DND-41 (cell line): ENCODE results near the gene TARM1.

Experiments
- ATAC-seq: fragments of 200-7000 bp; cut with Tn5 transposase; 3 replicates; pipeline ENCODE4 v1.9.1; 2021; ENCODE audit warnings: low read depth; ENCODE audit not compliant: insufficient read depth
- DNase-seq: peaks from one replicate; pipeline ENCODE4 v3.0.0-alpha.2; 2020
- H2AFZ ChIP-seq: 2 replicates; pipeline ENCODE4 v1.6.0; 2012; ENCODE audit warnings: low read depth, low read length
- H3K27ac ChIP-seq: 2 replicates; pipeline ENCODE4 v1.5.1; 2012; ENCODE audit warnings: low read length, inconsistent platforms
- H3K27me3 ChIP-seq: fragments of 200-600 bp; sonication (generic); 2 replicates; pipeline ENCODE4 v1.6.0; 2012; ENCODE audit warnings: low read length, mild to moderate bottlenecking, inconsistent platforms; ENCODE audit not compliant: insufficient read depth, poor library complexity
- H3K36me3 ChIP-seq: 2 replicates; pipeline ENCODE4 v1.5.1; 2012; ENCODE audit warnings: low read length, inconsistent platforms; ENCODE audit not compliant: insufficient read depth
- H3K4me1 ChIP-seq: 2 replicates; pipeline ENCODE4 v1.5.1; 2012; ENCODE audit warnings: mild to moderate bottlenecking, low read length; ENCODE audit not compliant: insufficient read depth
- H3K4me2 ChIP-seq: 2 replicates; pipeline ENCODE4 v1.6.0; 2012; ENCODE audit warnings: mild to moderate bottlenecking, moderate library complexity, low read length, inconsistent platforms; ENCODE audit not compliant: insufficient read depth
- H3K4me3 ChIP-seq, 2 experiments: fragments of 200-600 bp in 1 of 2; shearing (Covaris generic) in 1 of 2; 2 replicates each; pipeline ENCODE4 v1.5.1; 2012 to 2016; ENCODE audit warnings: inconsistent platforms in 2 of 2, low read length in 2 of 2, mild to moderate bottlenecking in 2 of 2, low read depth in 1 of 2, moderate library complexity in 1 of 2
- H3K79me2 ChIP-seq: 2 replicates; pipeline ENCODE4 v1.6.0; 2012; ENCODE audit warnings: low read length, inconsistent platforms; ENCODE audit not compliant: insufficient read depth
- H3K9ac ChIP-seq: 2 replicates; pipeline ENCODE4 v1.6.0; 2012; ENCODE audit warnings: low read depth, mild to moderate bottlenecking, inconsistent platforms, low read length, moderate library complexity
- H3K9me3 ChIP-seq: 2 replicates; pipeline ENCODE4 v1.5.1; 2012; ENCODE audit warnings: low read length, moderate library complexity, mild to moderate bottlenecking, inconsistent platforms; ENCODE audit not compliant: insufficient read depth, severe bottlenecking
- H4K20me1 ChIP-seq: 2 replicates; pipeline ENCODE4 v1.6.0; 2012; ENCODE audit warnings: low read length; ENCODE audit not compliant: insufficient read depth
- CTCF ChIP-seq: IDR thresholded peaks from 2 replicates; pipeline ENCODE4 v1.5.1; 2012; ENCODE audit warnings: borderline replicate concordance, low read length, moderate library complexity, mild to moderate bottlenecking; ENCODE audit not compliant: poor library complexity, severe bottlenecking; ENCODE audit errors: extremely low read depth
- EZH2 ChIP-seq: IDR thresholded peaks from 3 replicates; pipeline ENCODE4 v1.6.1; 2012; ENCODE audit warnings: borderline replicate concordance, low read depth, mild to moderate bottlenecking, moderate library complexity, low read length, inconsistent platforms; ENCODE audit not compliant: severe bottlenecking

The TARM1 gene

GRCh38 chr19:54077334-54077733, 3.8 kb downstream of the TARM1 start:
- Histone ChIP-seq H3K36me3 (no peaks in the 10 kb centered on the region), H3K27ac (no peak overlapping the region), H3K27me3 (no peaks in the 10 kb centered on the region), H3K4me1 (no peaks in the 10 kb centered on the region), H3K4me3 (no peak overlapping the region), H4K20me1 (no peaks in the 10 kb centered on the region), H3K9ac (no peak overlapping the region), H2AFZ (no peak overlapping the region), H3K4me2 (no peak overlapping the region), H3K9me3 (peaks cover 6% of the 10 kb centered on the region), H3K79me2 (no peaks in the 10 kb centered on the region)
- ATAC-seq, result no peak
- TF ChIP-seq EZH2, result no peak
- no peak for TF ChIP-seq CTCF
- no peak for DNase-seq

DNA sequence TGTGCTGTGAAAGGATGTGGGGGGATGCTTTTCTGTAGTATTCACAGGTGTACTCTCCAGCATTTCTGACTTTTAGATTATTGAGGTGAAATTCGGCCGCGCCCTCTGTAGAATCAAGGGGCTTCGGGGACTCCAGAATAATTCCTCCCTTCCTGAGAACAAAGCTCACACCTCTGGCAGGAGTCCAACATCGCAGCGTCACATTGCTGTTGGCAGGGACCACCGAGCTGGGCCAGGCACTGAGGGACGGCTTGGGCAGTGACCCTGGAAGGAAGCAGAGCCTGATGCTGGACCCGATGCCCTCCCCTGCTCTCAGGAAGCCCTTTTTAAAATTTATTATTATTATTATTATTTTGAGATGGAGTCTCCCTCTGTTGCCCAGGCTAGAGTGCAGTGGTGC, 6.3 kb downstream of the TARM1 start:
- TF ChIP-seq EZH2 (no peak), CTCF (no peak)
- no peaks in the 10 kb centered on the region for H3K9me3 ChIP-seq

GRCh38 chr19:54073829-54074228, 7.3 kb downstream of the TARM1 start:
- TF ChIP-seq EZH2, result no peak
- no peak for TF ChIP-seq CTCF
- ATAC-seq (no peak), DNase-seq (no peak)
- Histone ChIP-seq H2AFZ (no peak overlapping the region), H3K36me3 (no peaks in the 10 kb centered on the region), H4K20me1 (no peaks in the 10 kb centered on the region), H3K4me2 (no peak overlapping the region), H3K9ac (no peak overlapping the region), H3K27me3 (no peaks in the 10 kb centered on the region), H3K9me3 (no peaks in the 10 kb centered on the region), H3K4me1 (no peaks in the 10 kb centered on the region), H3K27ac (no peak overlapping the region), H3K79me2 (no peaks in the 10 kb centered on the region), H3K4me3 (no peak overlapping the region)

More for the DNA sequence above, 6.3 kb downstream of the TARM1 start:
- Histone ChIP-seq H3K27ac (no peak overlapping the region), H2AFZ (no peak overlapping the region), H3K4me2 (no peak overlapping the region), H3K4me1 (no peaks in the 10 kb centered on the region), H3K4me3 (no peak overlapping the region), H3K79me2 (no peaks in the 10 kb centered on the region), H3K36me3 (no peaks in the 10 kb centered on the region), H3K27me3 (no peaks in the 10 kb centered on the region), H3K9ac (no peak overlapping the region), H4K20me1 (no peaks in the 10 kb centered on the region)
- ATAC-seq (no peak), DNase-seq (no peak)

GRCh38 chr19:54069470-54069869, 11.7 kb downstream of the TARM1 start:
- no peak overlapping the region for H3K27ac ChIP-seq
- no peak overlapping the region for H3K9ac ChIP-seq
- H3K79me2 ChIP-seq, result no peaks in the 10 kb centered on the region
- DNase-seq (no peak), ATAC-seq (no peak)
- no peak overlapping the region for H3K4me2 ChIP-seq
- no peaks in the 10 kb centered on the region for H3K4me1 ChIP-seq
- H3K36me3 ChIP-seq, result no peaks in the 10 kb centered on the region
- H4K20me1 ChIP-seq, result no peaks in the 10 kb centered on the region
- H3K9me3 ChIP-seq, result no peaks in the 10 kb centered on the region
- TF ChIP-seq CTCF, result no peak
- no peak for TF ChIP-seq EZH2
- no peak overlapping the region for H3K4me3 ChIP-seq
- H2AFZ ChIP-seq, result no peak overlapping the region
- no peaks in the 10 kb centered on the region for H3K27me3 ChIP-seq
